CD1c-positive myeloid dendritic cell (primary cell): ENCODE measurements around the gene SEMA4G.
"Not testable (repeated sequence)": the region's sequence is repeated elsewhere in the genome, so short reads cannot be mapped to it uniquely, and the experiment has no call there.

Experiments used
- DNase-seq: peaks from one replicate; pipeline ENCODE4 v3.0.0-alpha.2; 2016; ENCODE audit errors: extremely low spot score

The SEMA4G gene

DNA sequence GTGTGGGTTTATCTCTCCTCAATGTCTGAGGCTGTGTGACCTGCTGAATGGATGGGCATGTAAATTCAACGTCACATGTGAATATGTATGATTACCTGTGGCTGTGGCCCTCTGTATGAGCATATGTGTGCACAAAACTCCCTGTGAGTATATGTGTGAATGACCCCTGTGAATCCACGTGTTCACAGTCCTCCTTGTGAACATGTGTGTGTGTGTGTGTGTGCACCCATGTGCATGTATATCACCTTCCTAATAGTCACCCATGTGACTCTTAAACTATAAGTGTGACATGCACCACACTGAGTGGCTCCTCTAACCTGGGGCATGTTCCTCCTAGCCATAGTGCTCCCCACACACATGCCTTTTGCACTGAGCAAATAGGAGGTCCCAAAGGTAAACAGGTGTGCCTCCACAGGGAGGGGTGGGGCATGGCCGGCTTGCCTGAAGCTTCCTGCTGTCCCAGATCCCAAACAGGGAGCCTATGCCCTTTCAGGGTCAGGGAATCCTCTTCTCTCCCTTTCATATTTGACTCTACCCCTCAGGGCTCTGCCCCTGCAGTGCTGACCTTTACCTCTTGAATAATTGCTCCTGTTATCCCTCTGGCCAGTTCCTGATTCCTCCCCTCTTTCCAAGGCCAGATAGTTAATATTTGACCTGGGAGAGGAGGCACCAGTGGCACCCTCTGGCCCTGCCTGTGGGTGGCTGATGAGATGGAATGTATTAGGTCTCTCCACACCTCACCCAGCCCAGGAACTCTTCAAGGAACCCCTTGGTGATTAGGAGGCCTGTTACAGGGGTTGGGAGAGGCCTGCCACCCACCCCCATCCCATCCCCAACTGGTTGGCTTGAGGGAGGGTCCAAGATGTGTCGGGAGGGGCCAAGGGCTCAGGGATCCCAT lies 1.9 kb downstream of the SEMA4G start:
- no peak for DNase-seq

DNA sequence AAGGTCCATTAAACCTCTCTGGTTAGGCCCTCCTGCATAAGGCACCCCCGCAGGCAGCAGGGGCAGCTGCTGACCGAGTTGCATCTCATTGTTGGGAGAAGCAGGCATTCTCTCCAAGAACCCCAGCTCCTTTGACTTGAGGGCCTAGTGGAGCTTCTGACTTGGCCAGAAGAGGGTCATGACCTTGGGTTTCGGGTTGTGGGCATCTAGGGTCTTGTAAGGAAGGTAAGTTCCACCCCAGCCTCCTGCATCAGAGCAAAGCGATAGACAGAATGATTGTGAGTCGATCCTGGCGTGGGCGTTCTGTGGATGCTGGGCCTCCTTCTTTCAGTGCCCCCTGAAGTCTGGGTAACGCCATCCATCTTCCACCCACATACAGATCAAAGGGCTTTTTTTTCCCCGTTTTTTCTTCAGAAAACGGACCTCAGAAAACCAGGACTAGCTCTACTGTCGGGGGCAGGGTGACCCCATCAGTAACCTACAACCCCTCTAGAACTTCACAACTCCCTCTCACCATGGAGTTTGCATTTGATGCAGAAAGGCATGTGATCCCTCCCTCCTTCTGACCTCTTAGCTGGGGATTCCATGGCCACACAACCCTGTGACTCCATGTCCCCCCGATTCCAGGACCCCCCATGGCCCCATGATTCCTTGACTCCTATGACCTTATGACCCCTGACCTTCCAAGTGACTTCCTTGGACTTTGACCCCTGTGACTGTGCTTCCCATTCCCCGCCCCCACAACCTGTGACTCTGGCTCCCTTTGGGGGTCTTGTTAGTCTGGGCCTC lies 3.0 kb downstream of the SEMA4G start:
- DNase-seq = no peak

DNA sequence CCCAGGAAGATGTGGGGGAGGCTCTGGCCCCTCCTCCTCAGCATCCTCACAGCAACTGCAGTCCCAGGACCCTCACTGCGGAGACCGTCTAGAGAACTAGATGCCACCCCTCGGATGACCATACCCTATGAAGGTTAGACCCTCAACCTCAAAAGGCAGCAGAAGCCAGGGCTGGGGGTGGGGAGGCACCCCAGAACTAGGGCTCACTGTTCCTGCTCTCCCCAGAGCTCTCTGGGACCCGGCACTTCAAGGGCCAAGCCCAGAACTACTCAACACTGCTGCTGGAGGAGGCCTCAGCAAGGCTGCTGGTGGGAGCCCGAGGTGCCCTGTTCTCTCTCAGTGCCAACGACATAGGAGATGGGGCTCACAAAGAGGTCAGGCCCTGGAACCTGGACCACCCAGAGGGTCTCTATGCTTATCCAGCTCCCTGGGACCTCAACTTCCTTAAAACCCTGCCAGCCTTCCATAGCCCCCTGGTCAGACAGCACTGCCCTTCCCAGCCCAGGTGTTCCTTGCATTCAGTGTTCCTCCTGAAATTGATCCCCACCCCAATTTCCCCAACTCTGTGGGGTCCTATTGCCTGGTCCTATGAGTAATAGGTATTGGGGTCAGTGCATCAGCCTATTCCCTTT lies 3.7 kb downstream of the SEMA4G start:
- DNase-seq = no peak

DNA sequence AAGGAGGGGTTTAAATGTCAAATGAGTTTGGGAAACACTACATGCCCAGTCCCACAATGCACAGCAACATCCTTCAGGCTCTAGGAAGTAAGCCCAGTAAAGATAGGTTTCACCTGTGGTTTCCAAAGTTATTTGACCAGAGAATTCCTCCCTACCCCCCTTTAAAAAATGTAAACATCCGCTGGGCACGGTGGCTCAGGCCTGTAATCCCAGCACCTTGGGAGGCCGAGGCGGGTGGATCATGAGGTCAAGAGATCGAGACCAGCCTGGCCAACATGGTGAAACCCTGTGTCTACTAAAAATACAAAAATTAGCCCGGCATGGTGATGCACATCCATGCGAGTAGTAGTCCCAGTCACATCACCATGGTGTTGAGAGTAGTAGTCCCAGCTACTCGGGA lies 6.1 kb downstream of the SEMA4G start:
- not testable (repeated sequence) for DNase-seq

DNA sequence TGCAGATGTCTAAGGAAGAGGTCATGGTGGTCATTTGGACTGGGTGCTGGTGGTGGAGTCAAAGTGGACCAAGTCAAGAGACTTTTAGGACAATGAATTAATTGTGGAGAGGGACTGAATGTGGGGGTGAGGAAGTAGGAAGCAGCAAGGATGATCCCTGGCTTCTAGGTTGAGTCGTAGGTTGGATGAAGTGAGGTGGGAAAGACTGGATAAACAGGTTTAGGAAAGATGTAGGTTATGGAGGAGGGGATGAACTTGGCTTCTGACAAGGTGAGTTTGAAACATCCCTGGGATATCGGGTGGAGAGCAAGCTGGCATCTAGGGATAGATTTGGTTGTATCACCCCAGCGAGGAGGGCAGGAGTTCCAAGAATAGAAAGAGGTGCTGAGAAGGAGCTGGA lies 7.6 kb downstream of the SEMA4G start:
- DNase-seq = no peak

DNA sequence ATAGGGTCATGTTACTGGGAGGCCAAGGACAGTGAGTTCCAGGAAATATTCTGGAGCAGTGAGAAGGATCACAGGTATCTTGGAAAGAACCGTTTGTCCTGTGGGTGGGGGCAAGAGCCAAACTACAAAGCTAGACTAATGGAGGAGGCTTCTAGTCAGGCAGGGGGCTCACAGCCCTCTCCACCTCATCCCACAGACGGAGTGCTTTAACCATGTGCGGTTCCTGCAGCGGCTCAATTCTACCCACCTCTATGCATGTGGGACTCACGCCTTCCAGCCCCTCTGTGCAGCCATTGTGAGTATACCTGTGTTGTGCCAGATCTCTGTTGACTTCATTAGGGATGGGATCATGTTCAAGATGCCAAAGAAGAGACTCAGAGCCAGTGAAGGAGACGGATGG lies 8.1 kb downstream of the SEMA4G start:
- no peak for DNase-seq

DNA sequence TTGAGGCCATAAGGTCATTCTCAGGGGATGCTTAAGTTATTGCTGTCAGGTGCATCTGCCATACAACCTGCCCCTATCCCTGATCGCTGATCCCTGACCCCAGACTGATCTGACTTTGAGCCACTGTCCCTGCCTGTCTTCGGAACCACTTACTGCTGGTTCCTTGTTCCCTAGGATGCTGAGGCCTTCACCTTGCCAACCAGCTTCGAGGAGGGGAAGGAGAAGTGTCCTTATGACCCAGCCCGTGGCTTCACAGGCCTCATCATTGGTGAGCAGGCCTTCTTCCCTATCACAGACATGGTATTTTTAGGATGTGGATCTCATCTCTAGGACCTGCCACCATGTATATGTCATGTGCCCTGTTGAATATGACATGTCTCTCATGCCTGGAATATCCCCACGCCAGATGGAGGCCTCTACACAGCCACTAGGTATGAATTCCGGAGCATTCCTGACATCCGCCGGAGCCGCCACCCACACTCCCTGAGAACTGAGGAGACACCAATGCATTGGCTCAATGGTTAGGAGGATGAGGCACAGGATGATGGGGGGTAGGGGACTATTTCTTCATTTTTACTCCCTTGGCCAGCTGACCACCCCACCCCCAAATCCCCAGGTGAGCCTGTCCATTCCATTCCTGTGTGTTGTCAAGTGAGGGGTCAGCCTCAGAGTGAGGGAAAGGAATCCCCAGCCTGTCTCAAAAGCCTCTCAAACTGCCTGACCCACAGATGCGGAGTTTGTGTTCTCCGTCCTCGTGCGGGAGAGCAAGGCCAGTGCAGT lies 9.0 kb downstream of the SEMA4G start:
- no peak for DNase-seq

DNA sequence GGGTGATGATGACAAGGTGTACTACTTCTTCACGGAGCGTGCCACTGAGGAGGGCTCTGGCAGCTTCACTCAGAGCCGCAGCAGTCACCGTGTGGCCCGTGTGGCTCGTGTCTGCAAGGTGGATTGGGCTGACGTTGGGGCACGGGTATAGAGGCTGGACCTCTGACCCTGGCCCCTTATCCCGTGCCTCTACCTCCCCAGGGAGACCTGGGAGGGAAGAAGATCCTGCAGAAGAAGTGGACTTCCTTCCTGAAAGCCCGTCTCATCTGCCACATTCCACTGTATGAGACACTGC lies 9.5 kb downstream of the SEMA4G start:
- DNase-seq = no peak

DNA sequence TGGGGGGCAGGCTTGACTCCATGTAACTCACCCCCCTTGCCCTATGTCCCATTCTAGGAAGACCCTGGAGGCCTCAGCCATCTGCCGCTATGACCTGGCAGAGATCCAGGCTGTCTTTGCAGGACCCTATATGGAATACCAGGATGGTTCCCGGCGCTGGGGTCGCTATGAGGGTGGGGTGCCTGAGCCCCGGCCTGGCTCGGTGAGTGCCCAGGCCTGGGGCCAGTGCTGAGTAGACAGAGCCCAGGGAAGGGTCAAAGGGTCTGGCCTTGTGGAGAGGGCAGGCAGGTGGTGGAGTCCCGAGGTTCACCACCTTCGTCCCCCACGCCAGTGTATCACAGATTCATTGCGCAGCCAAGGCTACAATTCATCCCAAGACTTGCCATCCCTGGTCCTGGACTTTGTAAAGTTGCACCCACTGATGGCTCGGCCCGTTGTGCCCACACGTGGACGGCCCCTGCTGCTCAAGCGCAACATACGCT lies 10.5 kb downstream of the SEMA4G start:
- no peak for DNase-seq

DNA sequence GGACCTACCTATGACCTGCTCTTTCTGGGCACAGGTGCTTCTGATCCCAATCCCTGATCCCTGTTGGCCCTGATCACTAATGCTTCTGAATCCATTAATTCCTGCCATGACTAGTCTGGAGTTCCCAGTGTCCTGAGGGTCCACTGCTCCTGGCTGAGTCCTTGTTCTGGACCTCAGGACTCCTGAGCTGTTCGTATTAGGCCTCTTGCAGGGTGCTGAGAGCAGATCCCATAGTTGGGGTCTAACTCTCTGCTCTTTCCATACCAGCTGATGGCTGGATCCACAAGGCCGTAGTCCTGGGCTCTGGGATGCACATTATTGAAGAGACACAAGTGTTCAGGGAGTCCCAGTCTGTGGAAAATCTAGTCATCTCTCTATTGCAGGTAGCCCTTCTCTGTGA lies 11.0 kb downstream of the SEMA4G start:
- no peak for DNase-seq

DNA sequence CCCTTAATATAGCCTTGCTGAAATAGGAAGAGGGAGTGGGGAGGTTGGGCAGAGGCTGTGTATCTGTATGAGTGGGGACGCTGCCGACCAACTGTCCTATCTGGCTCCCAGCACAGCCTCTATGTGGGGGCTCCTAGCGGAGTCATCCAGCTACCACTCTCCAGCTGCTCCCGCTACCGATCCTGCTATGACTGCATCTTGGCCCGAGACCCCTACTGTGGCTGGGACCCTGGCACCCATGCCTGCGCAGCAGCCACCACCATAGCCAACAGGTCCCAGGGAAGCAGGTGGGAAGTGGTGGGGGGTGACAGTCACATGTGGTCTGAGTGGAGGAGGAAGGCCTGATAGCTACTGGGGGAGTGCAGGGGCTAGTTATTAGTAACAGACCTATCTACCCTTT lies 11.4 kb downstream of the SEMA4G start:
- no peak for DNase-seq

DNA sequence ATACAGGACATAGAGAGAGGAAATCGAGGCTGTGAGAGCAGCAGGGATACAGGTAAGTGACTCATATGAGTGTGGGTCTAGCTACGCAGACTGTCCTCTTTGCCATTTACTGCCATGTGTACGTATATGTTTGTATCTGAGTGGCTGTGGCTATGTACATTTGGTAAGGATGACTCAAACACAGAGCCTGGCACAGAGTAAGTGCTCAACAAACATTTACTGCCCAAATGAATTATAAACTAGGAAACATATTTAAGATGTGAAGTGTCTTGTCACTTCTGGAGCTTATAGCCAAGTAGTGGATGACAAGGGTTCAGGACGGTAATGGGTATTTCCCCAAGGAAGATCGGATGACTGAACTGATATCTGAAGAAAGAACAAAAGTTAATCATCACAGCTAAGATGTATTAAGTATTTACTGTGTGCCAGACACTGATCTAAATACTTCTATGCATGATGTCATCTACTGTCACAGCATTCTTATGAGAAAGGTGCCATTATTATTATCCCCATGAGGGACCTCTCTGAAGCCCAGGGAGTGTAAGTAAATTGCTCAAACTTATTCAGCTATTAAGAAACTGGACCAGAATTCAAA lies 12.0 kb downstream of the SEMA4G start:
- DNase-seq = no peak

DNA sequence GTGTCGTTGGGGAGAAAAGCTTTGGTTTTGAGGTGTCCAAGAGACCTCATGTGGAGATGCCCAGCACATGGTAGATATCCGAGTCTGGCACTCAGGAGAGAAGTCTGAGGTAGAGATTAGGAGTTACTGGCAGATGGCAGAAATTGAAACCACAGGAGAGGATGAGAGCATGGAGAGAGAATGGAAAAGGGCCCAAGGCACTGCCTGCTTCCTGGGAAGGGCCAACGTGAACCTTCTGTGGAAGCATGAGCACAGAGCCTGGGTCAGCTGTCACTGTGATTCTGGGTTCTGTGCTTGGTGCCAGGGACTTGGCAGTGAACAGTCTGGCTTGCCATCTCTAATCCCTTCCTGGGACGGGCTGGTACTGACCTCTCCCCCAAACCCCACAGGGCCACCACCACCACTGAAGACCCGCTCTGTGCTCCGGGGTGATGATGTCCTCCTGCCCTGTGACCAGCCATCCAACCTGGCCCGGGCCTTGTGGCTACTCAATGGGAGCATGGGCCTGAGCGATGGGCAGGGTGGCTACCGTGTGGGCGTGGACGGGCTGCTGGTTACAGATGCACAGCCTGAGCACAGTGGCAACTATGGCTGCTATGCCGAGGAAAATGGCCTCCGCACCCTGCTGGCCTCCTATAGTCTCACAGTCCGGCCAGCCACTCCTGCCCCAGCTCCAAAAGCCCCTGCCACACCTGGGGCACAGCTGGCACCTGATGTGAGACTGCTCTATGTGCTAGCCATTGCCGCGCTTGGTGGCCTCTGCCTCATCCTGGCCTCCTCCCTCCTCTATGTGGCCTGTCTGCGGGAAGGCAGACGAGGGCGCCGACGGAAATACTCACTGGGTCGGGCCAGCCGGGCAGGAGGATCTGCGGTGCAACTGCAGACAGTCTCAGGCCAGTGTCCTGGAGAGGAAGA lies 13.9 kb downstream of the SEMA4G start:
- DNase-seq = no peak

DNA sequence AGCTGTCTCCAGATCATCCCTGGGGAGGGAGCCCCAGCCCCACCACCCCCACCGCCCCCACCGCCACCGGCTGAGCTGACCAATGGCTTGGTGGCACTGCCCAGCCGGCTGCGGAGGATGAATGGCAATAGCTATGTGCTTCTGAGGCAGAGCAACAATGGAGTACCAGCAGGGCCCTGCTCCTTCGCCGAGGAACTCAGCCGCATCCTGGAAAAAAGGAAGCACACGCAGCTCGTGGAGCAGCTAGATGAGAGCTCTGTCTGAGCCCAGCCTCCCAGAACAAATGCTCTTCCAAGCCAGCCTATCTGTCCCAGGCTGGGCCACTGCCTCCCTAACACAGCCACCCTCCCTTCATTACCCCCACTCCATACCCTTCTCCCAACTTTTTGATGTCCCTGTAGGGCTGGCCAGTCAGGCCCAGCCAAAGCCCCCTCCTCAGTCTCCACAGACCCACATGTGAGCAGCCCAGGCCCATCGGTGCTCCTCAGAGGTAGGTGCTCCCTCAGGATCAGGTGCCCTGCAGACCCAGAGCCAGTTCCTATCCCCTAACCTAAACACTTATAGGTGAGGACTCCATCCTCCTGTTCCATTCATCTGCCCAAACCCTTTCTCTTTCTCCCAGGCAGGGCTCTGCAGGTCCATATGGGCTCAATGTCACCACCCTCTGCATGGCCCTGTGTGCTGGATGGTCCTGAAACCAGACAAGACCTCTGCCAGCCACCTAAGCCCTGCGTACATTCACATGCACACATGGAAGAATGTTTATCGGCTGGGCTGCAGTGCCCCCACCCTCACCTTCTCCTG lies 14.8 kb downstream of the SEMA4G start:
- no peak for DNase-seq

DNA sequence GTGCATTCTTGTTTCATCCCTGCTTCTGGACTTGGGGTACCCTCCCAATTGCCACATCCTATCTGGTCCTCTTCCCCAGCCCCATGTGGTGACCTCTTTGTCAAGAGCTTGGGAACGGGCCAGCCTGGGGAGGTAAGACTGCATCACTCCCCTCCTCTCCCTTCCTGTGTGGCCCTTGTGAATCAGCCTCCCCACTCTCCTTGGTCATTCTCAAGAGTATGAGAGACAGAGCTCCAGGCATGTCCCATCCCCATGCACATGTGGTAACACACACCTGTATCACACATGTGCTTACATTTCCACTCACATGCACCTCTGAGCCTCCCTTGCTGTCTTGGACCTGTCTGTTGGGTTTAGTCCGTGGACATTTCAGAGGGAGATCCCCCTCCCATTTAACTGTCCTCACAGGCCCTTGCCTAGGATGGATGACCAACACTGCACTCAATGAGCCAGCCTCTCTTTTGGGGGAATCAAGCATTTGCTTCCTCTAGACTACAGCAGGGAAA lies 15.4 kb downstream of the SEMA4G start:
- DNase-seq = no peak

DNA sequence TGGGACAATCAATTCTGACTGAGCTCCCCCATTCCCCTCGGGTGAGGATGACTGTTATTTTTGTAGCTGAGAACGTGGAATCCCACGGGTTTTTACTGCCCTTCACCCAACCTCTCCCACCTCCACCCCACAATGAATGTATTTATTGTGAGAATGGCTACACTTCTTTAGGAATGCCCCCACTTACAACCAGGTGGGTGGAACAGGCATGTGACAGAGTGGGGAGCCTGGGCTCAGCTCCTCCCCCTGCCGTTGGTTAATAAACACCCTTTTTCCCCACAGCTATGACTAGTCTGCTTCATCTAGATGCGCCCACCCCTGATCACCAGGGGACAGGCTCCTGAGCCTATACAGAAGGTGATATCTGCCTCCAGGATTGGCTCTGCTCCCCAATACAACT lies 16.0 kb downstream of the SEMA4G start:
- DNase-seq = no peak

DNA sequence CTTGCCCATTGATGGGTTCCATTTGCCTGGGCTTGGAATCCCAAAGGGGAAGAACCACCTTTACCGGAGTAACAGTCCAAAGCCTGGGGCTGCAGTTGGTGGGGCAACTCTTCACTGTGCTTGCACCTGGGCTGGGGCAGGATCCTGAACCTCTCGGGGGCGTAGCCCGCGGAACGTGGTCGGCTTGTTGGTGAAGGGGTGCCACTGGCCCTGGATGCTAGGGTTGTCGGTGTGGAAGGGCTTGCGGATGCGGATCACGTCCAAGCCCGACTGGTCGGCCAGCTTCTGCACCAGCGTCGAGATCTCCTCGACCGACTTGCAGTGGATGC lies 17.3 kb downstream of the SEMA4G start:
- DNase-seq = no peak

DNA sequence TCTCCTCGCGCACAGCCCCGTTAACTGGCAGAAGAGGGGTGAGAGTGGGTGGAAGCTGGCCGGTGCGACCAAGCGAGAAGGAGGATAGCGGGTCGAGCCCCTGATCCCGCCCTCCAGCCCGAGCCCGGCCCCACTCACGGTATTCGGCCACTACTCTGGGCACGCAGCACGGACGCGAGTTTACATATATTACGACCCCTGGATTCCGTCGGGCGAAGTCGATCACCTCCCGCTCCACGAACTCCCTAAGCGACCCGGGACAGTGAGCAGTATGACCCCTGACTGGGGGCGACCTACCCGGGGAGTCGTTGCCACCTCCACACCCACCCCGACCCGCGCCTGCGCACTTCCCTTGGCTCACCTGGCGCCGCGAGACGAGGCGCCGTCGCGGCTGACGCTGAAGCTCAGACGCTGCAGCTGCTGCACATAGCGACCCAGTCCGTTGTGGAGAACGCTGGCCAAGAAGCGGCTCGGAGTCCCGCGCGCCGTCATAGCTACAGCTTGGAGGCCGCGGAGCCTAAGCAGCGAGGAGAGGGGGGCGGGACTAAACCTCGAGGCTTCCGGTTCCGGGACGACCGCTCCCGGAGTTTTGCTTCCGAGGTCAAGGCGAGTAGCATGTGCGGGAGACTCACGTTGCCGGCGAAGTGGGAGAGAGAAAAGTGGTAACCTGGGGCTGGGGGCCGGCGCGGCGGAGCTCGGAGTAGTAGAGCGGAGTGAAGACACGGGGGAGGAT lies 17.8 kb downstream of the SEMA4G start, which contains the start of the genes MRPL43 and TWNK:
TSS of gene MRPL43 (minus strand) at position 546 of the 733 bp plus-strand sequence. CDS start at position 492, 54 bp downstream.
TSS of gene TWNK (plus strand) at position 592 of the 733 bp plus-strand sequence. CDS start 668 bp downstream, outside the sequence.
- peak; percentile 89 for DNase-seq

DNA sequence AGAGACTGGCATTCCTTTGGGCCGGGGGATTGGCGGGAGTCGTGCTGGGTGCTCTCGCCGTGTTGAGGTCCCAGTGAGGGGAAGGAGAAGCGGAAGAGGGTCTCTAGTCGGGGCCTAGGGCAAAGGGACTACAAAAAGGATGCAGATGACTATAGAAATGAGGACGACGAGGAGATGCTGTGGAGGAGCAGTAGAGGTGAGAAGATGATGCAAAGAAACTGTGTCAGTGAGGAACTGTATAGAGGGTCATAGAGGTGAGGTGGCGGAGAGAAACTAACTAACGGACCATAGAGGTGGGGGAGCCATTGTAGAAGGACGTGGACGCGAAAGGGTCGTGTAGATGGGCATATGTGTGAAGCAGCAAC lies 18.4 kb downstream of the SEMA4G start:
- DNase-seq = no peak
